Gastroesophageal sphincter (tissue), 3 donors: Measurements from ENCODE around the gene WAPL.

ENCODE experiments used
- CTCF ChIP-seq, 4 experiments: fragments of 200-600 bp in 2 of 4; fragments of 450-650 bp in 2 of 4; sonication (generic) in 1 of 4; IDR thresholded peaks; one replicate each; pipeline ENCODE4 v1.5.1; 2017 to 2019; ENCODE audit warnings: antibody characterized with exemption in 4 of 4, mild to moderate bottlenecking in 2 of 4, moderate library complexity in 2 of 4
- EP300 ChIP-seq: sonication (generic); formaldehyde crosslinking; IDR thresholded peaks from one replicate; pipeline ENCODE4 v1.6.1; 2017; ENCODE audit warnings: antibody characterized with exemption, mild to moderate bottlenecking

DNA sequence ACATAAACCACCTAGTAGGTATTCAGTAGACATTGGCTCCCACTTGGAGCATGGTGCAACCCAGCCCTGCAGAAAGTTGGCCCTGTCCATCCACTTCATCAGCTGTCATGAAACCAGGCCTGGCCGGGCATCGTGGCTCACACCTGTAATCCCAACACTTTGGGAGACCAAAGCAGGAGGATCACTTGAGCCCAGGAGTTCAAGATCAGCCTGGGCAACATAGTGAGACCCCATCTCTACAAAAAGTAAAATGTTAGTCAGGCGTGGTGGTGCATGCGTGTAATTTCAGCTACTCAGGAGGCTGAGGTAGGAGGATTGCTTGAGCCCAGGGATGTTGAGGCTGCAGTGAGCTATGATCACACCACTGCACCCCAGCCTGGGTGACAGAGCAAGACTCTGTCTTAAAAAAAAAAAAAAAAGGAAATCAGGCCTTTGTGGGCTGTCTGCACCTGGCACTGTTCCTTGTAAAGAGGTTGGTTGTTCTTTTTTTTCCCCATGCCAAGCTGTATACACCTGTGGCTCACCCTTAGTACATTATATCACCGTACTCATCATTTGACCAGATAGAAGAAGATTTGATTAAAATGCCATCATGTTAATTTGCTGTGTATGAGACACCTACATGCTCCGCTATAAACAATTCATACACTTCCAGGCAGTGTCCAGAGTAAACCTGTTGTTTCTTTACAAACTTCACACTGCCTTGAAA lies 109.6 kb downstream of the WAPL start:
- TF ChIP-seq EP300: no peak
- no peak for TF ChIP-seq CTCF (IDR thresholded peaks at IDR 0.05)
